Dermis microvascular lymphatic vessel endothelial cell (primary cell): ENCODE results near the gene ATP2C1. TPM values are rescaled to one million over a fixed set of nuclear protein-coding genes. Genes with fewer than 3 reads are reported as not detected.
"Not testable (repeated sequence)": the region's sequence is repeated elsewhere in the genome, so short reads cannot be mapped to it uniquely, and the experiment has no call there.

Experiments used
- DNase-seq, 2 donors: peaks; one replicate each; pipeline versions ENCODE4 v3.0.0 to v3.0.0-alpha.2; 2010; ENCODE audit warnings: low read depth in 2 of 2
- total RNA-seq: library from RNA; depleted of rRNA; stranded (reverse); fragments of >200 nt; gene quantifications from 2 replicates; pipeline ENCODE4 v1.2.1, GENCODE V29; 2014

Gene ATP2C1
- total RNA-seq, 1 donor from 2014 or later, result 62.8 TPM

- no peak for DNase-seq
Observed at GRCh38 chr3:130934442-130935089, 40.7 kb downstream of the ATP2C1 start.

GRCh38 chr3:130935761-130936492 lies 42.0 kb downstream of the ATP2C1 start:
- DNase-seq, result no peak

- DNase-seq, result no peak
Observed at GRCh38 chr3:130939753-130940152, 45.9 kb downstream of the ATP2C1 start.

- no peak for DNase-seq
Observed at GRCh38 chr3:130941793-130942192, 47.9 kb downstream of the ATP2C1 start.

GRCh38 chr3:130946882-130947281 lies 53.0 kb downstream of the ATP2C1 start:
- no peak for DNase-seq

GRCh38 chr3:130948001-130948773 lies 54.3 kb downstream of the ATP2C1 start:
- DNase-seq, result no peak

GRCh38 chr3:130948929-130949328 lies 55.0 kb downstream of the ATP2C1 start:
- DNase-seq, result no peak

GRCh38 chr3:130950124-130950523 lies 56.2 kb downstream of the ATP2C1 start:
- no peak for DNase-seq

- DNase-seq, result no peak
Observed at GRCh38 chr3:130950641-130951040, 56.8 kb downstream of the ATP2C1 start.

GRCh38 chr3:130955481-130955880 lies 61.6 kb downstream of the ATP2C1 start:
- DNase-seq, result no peak

GRCh38 chr3:130956281-130956680 lies 62.4 kb downstream of the ATP2C1 start:
- DNase-seq, result no peak

- no peak for DNase-seq
Observed at GRCh38 chr3:130956721-130957120, 62.8 kb downstream of the ATP2C1 start.

- DNase-seq, result no peak
Observed at GRCh38 chr3:130960139-130960795, 66.4 kb downstream of the ATP2C1 start.

GRCh38 chr3:130961458-130961857 lies 67.6 kb downstream of the ATP2C1 start:
- no peak for DNase-seq

- no peak for DNase-seq
Observed at GRCh38 chr3:130963444-130963843, 69.6 kb downstream of the ATP2C1 start.

GRCh38 chr3:130963878-130964277 lies 70.0 kb downstream of the ATP2C1 start:
- DNase-seq, result peak in 1 of 2 donors; percentile 29

- DNase-seq, result no peak
Observed at GRCh38 chr3:130967281-130967680, 73.4 kb downstream of the ATP2C1 start.

GRCh38 chr3:130968221-130968620 lies 74.3 kb downstream of the ATP2C1 start:
- DNase-seq, result peak in 1 of 2 donors; percentile 10

- DNase-seq, result no peak
Observed at GRCh38 chr3:130969621-130970020, 75.7 kb downstream of the ATP2C1 start.

- DNase-seq, result no peak
Observed at GRCh38 chr3:130971208-130971607, 77.3 kb downstream of the ATP2C1 start.

GRCh38 chr3:130972592-130972991 lies 78.7 kb downstream of the ATP2C1 start:
- not testable (repeated sequence) for DNase-seq

GRCh38 chr3:130973406-130973805 lies 79.5 kb downstream of the ATP2C1 start:
- no peak for DNase-seq
